ENCODE measurements around the gene NDUFAF8.
A peak's percentile ranks its signal among the peaks of the same experiment; 100 is the strongest.

NDUFAF8 gene

DNA sequence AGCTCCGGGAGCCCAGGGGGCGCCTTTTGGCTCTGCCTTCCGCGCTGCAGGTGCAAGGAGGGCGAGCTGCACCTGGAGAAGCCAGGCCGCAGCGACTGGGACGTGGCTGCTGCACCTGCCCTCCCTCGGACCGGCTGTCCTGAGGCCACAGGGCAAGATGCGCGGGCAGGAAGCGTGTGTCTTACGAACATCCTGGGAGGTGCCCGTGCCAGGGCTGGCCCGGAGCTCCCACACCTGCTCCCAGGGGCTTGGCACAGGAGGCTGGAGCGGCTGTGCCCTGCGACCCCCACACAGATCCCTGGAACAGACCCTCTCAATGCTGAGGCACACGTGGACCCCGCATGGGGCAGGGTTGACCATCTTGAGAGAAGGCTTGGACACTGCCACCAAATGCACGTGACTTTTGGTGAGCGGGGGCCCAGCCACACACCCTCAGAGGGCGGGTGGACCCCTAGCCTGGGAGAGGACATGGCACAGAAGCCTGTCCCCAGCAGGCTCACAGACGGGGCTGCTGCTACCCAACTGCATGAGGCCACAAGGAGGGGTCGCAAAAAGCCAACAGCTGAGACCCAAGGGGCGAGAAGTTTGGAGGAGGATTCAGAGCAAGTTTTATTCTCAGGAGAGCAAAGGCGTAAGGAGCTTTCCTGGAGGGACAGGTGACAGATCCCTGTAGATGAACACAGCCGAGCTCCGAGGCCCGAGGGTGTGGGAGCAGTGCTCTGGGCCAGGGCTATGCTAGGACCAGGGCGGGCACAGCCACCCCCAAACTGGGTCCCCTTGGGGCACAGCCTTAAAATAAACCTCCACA, 11.4 kb downstream of the NDUFAF8 start:
- DNase-seq (ENCODE audit: extremely low read depth in 1 of 2, low read depth in 1 of 2) = no peak

DNA sequence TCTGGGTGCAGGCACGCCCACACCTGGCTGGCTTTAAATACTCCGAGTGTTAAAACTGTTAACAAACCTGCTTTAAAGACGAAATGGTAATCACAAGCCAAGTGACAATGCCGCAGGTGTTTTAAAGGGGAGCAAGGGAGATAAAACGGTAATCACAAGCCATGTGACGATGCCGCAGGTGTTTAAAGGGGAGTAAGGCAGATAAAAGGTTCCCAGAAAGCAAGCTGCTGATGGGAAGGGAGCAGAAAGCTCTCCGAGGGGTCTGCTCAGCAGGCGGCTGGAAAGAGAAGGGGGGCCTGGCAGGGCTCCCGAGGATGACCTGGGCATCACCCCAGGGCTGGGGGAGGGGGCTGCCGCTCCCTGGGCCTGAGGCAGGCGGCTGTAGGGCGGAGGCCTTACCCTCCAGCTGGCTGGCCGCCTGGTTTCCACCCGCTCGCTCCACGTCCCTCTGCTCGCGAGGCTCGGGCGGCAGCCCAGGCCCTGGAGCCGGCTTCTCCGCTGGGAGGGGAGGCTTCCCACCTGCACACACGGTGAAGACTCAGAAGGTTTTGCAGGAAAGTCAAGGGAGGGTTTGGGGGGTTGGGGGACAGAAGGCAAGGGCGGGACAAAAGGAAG, 12.1 kb downstream of the NDUFAF8 start:
- no peak for DNase-seq (ENCODE audit: extremely low read depth in 1 of 2, low read depth in 1 of 2)

DNA sequence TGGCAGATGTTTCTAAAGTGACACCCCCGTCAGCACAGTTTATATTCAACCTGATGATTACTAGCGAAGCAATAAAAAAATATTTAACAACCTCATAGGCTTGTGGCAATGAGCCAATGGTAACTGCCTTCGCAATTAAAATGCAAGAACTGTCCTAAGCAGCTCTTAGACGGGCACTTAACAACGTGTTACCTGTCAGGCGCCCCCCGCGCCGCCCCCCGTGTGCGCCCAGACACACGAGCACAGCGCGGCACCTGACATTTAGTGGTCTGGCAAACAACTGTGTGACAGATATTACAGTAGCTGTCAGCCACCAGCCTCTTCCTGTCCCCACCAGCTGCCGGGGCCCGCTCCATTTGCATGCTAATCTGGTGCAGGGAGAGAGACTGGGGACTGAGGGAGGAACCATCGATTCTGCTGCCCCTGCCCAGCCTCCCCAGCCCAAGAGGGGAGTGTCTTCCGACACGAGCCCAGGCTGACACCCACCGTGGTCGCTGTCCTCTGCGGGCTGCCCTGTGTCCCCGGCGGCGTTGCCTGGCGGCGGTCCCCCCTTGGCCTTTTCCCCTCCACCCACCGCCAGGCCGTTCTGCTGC, 12.7 kb downstream of the NDUFAF8 start:
- DNase-seq (ENCODE audit: extremely low read depth in 1 of 2, low read depth in 1 of 2) = no peak

DNA sequence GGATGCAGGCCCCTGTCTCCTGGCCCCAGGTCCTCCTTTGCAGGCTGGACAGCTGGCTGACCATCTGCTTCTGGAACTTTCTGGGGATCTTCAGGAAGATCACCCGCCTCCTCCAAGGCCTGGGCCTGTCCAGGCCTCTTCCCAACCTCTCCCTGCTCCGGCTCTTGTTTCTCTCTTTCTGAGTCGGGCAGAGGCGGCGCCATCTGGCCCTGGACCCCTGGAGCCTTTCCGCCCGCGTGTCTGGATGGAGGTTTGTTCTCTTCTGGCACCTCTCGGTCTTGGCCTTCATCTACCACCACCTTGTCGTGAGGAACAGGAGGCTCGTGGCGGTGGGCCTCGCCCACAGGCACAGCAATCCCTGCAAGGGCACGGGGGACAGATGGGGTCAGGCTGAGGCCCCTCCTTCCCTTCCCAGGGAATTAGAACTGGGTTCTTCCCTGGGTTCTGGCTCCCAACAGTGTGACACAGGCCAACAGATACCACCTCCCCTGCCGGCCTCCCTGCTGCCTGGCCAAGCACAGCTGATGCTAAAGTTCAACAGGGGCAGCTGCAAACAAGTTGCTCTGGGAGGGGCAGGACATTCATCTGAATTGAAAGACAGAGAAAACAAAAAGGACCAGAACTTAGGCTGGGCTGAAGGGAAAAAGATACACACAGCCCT, 13.3 kb downstream of the NDUFAF8 start:
- no peak for DNase-seq (ENCODE audit: extremely low read depth in 1 of 2, low read depth in 1 of 2)

DNA sequence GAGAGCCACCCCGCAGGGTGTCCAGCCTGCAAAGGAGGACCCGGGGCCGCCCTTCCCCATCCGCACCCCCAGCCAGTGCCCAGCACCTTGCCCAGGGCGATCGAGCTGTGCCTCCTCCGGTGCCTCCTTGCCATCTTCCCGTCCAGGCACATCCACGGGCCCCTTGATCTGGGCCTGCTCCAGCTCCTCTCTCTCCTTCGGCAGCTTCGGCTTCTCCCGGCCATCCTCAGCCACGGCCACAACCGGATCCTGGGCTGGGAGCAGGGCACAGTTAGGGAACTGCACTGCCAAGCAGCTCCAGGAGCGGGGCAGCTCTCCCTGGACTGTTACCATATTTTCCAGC, 13.8 kb downstream of the NDUFAF8 start:
- DNase-seq (ENCODE audit: extremely low read depth in 1 of 2, low read depth in 1 of 2) = no peak

DNA sequence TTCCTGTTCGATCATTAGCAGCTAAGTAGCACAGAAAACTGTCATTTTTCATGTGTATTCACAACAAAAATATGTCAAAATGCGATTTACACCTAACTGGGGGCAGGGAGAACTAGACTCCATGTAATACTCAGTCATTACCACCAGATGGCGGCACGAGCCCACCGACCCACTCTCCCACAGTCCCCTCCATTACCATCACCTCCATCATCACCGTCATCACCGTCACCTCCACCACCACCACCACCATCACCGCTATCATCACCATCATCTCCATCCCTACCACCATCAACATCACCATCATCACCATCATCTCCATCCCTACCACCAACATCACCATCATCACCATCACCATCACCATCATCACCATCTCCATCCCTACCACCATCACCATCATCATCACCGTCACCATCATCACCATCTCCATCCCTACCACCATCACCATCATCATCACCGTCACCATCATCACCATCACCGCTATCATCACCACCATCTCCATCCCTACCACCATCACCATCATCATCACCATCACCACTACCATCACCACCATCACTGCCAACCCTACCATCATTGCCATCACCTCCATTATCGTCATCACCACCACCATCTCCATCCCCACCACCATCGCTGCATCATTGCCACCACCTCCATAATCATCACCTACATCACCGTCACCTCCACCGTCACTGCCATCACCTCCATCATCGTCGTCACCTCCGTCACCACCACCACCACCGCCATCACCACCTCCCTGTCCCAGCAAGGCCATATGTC, 14.4 kb downstream of the NDUFAF8 start:
- peak in 1 of 2 donors; percentile 23 for DNase-seq (ENCODE audit: extremely low read depth in 1 of 2, low read depth in 1 of 2)

DNA sequence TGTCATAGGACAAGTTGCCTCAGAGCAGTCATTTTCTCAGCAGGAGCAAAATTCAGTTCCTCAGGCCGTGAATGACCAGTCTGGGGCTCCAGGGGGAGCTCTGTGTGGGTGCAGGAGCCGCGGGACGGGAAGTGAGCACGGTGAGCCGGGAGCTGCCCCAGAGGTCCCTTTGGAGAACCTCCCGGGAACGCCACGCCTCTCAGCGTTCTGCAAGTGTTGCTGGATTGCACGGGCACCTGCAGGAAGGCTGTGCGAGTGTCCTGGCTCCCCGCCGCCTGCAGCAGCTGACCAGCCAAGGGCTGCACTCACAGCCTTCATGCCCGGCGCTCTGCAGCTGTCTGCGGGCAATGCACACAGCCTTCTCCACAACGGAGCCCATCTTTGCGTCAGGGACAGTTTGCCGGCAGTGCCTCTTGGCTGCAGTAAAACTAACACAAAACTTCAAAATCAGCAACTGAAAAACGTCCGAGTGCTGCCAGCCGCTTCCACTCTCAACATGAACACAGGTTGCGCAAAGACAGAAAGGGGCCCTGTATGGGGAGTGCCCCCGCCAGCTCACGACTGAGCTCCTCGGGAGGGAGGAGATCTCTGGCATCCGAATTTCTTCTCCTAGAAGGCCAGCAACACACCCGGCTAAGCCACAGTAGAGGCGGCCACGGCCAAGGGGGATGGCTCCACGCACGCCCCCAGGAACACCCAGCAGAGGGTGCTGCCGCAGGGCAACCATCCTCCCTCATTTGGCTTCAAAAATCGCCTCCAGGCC, 16.0 kb downstream of the NDUFAF8 start:
- DNase-seq (ENCODE audit: extremely low read depth in 1 of 2, low read depth in 1 of 2) = no peak

DNA sequence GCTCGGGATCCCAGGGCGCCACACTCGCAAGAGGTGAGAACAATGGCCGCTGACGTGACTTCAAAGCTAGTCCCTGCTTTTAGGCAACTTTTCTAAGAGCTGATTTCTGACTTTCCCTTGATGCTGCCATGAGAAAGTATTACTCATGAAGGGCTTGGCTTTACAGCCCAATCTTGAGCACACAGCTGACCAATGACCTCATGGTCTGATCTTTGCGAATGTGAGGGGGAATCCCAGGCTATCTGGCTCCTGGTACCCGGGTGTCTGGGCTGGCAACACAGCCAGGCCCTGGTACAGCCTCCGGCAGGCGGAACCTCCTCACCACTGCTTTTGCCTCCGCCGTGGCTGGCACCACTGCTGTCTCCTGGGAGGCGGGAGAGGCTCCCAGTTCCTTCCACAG, 17.5 kb downstream of the NDUFAF8 start:
- no peak for DNase-seq (ENCODE audit: extremely low read depth in 1 of 2, low read depth in 1 of 2)

DNA sequence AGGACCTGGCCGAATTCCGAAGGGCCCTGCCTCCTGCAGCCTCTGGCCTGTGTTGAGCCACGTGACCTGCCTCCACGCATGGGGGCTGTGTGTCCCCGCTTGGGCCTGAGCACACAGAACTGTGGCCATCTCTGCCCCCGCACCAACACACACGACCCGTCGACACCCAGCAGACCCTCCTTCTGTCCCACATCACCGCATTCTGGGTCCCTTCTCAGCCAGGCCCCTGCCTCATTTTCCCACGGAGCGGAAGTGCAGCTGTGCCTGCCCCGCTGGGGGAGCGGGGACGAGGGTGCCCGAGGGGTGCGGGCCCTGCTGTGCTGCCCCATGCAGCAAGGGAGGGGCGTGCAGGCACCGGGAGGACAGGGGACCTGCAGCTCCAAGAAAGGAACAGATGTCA, 18.4 kb downstream of the NDUFAF8 start:
- DNase-seq (ENCODE audit: extremely low read depth in 1 of 2, low read depth in 1 of 2) = no peak

DNA sequence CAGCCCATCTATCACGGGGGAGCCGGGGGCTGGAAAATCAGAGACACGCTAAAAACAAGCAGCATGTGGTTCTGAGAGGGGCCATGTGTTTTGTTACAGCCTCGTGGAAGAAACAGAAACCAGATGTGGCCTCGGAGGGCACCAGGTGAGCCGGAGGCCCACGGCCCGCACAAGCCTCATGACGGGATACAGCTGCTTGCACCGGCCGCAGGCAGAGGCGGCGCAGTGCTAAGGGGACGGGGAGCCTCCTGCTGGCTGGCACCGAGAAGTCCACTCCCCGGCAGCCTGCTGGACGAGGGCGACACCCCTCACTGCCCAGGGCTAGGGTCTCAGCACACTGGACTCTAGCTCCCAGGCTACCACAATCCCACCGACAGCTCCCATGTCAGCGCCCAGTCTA, 19.2 kb downstream of the NDUFAF8 start:
- no peak for DNase-seq (ENCODE audit: extremely low read depth in 1 of 2, low read depth in 1 of 2)

DNA sequence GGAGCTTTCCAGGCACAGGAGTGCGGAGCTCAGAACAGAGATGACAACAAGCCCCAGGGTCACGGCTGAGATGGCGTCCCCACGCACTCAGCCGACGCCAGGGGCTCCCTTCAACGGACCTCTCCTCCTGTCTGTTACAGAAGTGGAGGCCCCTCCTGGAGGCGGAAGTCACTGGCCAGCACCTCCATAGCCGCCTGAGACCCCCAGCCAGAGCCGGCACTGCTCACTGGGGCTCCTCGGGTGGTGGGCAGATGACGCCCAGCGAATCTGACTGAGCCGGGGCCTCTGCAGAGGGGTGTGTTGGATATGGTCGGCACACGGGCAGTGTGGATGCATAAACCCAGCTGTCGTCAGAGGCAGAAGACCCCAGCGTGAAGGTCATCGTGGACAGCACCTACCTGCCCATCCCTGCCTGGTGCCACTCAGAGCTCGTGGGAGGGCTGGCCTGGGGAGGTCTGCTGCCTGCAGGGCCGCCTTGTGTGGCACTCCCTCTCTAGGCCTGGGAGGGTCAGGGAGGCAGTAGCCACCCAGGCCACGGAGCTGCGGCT, 20.0 kb downstream of the NDUFAF8 start:
- DNase-seq (ENCODE audit: extremely low read depth in 1 of 2, low read depth in 1 of 2) = no peak

DNA sequence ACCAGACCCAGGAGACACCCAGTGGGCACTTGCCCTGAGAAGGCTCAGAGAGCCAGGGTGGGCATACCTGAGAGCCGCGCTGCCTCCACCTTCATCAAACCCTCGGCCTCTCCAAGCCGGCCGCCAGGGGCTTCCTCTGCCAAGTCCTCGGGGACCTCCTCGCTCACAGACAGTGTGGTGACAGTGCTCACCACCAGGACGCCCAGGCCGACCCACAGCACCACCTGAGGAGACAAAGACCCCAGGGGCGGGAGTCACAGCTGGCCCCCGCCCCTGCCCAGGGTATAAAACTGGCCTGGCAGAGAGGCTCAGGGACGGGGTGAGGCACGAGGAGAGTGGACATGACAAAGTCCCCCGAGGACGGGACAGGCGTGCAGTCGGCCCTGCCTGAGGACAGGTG, 21.1 kb downstream of the NDUFAF8 start:
- no peak for DNase-seq (ENCODE audit: extremely low read depth in 1 of 2, low read depth in 1 of 2)

DNA sequence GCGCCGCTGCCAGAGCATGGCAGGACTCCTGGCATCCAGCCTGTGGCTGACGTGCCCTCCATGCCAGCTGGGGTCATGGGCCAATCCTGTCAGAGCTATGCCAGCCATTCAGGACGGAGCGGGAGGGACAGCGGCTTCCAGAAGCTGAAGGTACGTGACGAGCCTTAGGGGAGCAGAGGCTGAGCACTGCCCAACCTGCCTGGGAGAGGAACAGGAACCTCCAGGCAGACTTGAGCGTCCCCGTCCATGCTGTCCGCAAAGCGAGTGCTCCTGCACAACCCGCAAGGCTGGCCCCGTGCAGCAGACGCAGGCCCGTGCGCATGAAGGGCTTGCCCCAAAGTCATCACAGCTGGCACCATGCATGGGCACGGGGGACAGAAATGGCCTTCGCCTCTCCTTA, 21.5 kb downstream of the NDUFAF8 start:
- no peak for DNase-seq (ENCODE audit: extremely low read depth in 1 of 2, low read depth in 1 of 2)

DNA sequence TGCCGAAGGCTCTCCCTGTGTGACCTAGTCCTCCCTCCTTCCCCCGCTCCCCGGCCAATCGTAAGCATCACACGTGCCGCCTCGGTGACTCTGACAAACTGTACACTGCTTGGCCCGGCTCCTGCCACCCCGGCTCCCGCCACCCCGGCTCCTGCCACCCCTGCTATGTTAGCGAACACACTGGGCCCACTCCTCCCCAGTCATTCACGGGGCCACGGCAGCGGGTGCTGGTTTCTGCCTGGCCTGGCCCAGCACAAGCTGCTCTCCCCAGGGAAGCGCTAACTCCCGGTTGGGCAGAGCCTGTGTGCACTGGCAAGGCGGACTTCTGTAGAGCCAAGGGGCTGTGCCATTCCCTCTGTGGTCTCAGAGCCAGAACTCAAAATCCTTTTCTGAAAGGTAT, 22.0 kb downstream of the NDUFAF8 start:
- DNase-seq (ENCODE audit: extremely low read depth in 1 of 2, low read depth in 1 of 2) = no peak

DNA sequence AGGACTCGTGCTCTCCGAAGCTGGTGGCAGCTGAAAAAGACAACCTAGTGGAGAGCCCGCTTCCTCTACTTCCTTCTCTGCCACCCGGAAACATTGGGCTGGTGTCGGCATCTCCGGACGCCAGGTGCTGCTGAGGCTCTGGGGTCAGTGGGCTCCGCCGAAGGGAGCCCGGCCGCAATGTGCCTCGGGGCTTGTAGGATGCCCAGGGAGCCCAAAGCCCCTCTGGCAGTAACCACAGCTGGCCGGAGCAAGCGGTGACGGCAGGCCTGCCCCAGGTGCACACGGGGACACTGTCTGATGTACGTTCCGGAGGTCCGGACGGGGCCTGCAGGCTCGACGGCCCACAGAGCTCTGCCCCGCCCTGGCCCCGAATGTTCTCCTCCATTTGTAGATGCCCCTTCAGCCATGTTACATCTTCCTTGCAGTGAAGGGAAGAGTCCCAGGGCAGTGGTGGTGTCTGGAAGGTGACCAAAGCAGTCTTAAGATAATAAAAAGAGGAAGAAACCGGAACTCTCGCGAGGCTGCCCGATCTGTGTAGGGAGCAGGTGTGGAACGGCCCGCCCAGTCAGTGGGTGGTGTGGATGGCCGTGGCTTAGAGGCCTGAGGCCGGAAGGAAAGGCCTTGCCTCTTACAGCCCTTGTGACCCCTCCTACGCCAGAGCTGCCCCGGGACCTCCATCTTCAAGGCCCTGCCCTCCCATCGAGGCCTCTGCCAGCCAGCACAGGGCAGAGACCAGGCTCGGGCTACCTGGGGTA, 22.6 kb downstream of the NDUFAF8 start:
- no peak for DNase-seq (ENCODE audit: extremely low read depth in 1 of 2, low read depth in 1 of 2)

DNA sequence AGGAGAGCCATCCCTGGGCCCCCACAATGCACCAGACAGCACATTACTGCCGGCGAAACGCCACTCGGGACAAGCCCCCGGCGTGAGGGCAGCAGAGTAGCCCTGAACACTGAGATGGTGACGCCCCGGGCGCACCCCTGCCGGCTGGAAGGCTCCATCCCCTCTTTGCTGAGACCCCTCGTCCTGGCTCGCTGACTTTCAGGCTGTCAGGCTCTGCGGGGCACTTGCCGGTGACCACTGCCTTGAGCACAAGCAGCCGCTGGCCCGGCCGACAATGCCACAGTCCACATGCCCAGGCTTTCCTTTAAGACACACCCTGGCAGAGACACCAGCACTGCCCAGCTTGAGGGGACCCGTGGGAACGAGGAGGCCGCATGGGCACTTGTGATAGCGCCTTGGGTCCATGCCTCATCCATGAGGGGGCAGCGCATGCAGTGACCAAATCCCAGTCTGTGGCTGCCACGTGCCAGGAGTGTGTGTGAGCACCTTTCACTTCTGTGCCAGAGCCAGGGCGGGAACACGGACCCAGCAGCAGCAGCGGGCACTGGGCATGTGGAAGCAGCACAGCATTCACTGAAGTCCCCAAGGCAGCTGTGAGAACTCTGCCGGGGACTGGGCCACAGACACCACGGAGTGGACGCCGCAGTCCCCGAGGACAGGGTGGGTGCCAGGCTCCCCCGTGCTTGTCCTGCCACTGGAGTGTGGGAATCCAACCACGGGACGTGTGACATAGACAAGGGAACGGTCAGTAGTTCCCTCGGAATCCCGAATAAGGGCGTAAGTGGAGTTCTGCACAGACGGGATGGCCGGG, 24.5 kb downstream of the NDUFAF8 start:
- DNase-seq (ENCODE audit: extremely low read depth in 1 of 2, low read depth in 1 of 2) = no peak

DNA sequence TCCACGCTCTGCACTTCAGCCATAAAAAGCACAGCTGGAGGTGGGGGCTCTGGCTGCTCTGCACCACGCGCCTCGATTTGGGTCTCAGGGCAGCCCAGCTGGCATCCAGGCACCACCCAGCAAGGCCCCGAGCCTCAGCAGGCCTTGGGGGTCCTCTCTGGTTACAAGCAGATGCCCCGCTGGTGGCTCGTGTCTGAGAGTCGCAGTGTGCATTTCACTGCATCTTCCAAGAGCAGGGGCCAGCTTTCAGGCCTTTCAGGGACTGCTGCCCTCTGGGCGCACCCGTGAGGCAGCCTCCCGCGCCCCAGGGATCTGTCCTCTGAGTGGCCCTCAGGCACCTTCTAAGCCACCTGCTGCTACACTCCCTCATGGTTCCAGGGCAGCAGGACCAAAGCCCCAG, 25.5 kb downstream of the NDUFAF8 start:
- DNase-seq (ENCODE audit: extremely low read depth in 1 of 2, low read depth in 1 of 2) = no peak

DNA sequence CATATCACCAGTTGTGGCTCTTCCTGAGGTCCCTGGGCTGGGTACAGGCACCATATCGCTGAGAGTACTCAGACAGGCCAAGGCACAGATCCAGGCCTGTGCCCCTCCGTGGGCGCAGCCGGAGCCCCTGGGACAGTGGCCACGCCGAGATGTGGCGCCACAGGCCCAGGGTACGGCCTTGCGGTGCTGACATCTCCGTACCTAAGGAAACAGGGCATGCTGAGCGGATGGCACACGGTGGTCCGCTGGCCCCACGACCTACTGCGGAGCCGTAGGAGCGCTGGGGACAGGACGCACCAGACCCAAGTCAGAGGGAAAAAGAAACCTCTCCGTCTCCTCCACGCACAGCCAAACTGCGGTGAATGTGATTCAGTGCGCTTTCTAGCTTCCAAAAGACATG, 26.5 kb downstream of the NDUFAF8 start:
- no peak for DNase-seq (ENCODE audit: extremely low read depth in 1 of 2, low read depth in 1 of 2)

Measured in stimulated activated CD8-positive, alpha-beta memory T cell treated with anti-CD3 and anti-CD28 coated beads, Interleukin-7, amount 100 ng/mL, for 48 hours (primary cell).